Naive B cell (primary cell): ENCODE results near the gene HSD11B2. TPM values are rescaled to one million over a fixed set of nuclear protein-coding genes. Genes with fewer than 3 reads are reported as not detected.

Experiments used
- ATAC-seq, 2 donors: fragments of 150-1000 bp; cut with Tn5 transposase; 2 replicates each; pipeline ENCODE4 v1.10.0; 2021; ENCODE audit warnings: low read depth in 2 of 2, mild to moderate bottlenecking in 2 of 2, moderate library complexity in 2 of 2
- DNase-seq: peaks from one replicate; pipeline ENCODE4 v3.0.0; 2022
- H3K27ac Mint-ChIP-seq, 6 donors: one replicate each; pipeline ENCODE4 v1.8.0; 2020 to 2022; ENCODE audit warnings: mild to moderate bottlenecking in 6 of 6, mixed read lengths in 6 of 6, moderate library complexity in 5 of 6, inconsistent platforms in 2 of 6
- H3K27me3 Mint-ChIP-seq, 3 donors: one replicate each; pipeline ENCODE4 v1.8.0; 2021 to 2022; ENCODE audit warnings: mixed read lengths in 3 of 3, mild to moderate bottlenecking in 1 of 3
- H3K36me3 Mint-ChIP-seq, 2 donors: one replicate each; pipeline ENCODE4 v1.8.0; 2020 to 2022; ENCODE audit warnings: mixed read lengths in 2 of 2, inconsistent platforms in 1 of 2, mild to moderate bottlenecking in 1 of 2
- H3K4me1 Mint-ChIP-seq, 3 donors: one replicate each; pipeline ENCODE4 v1.8.0; 2020 to 2022; ENCODE audit warnings: mixed read lengths in 3 of 3, inconsistent platforms in 1 of 3, mild to moderate bottlenecking in 1 of 3, moderate library complexity in 1 of 3
- H3K4me3 Mint-ChIP-seq, 8 donors: one replicate each; pipeline ENCODE4 v1.8.0; 2020 to 2022; ENCODE audit warnings: mild to moderate bottlenecking in 8 of 8, mixed read lengths in 8 of 8, moderate library complexity in 8 of 8, inconsistent platforms in 2 of 8
- H3K9me3 Mint-ChIP-seq, 7 donors: one replicate each; pipeline ENCODE4 v1.8.0; 2020 to 2022; ENCODE audit warnings: mixed read lengths in 7 of 7, mild to moderate bottlenecking in 5 of 7, inconsistent platforms in 2 of 7, moderate library complexity in 1 of 7
- polyA plus RNA-seq, 6 donors: library from polyadenylated mRNA; unstranded; fragments of 300-500 nt; fragmentation: Illumina TruSeq; gene quantifications; one replicate each; pipeline ENCODE4 v1.2.3, GENCODE V29; 2021; ENCODE audit warnings: low read depth in 6 of 6

HSD11B2 gene
- polyA plus RNA-seq, 6 donors from 2014 or later: not detected

DNA sequence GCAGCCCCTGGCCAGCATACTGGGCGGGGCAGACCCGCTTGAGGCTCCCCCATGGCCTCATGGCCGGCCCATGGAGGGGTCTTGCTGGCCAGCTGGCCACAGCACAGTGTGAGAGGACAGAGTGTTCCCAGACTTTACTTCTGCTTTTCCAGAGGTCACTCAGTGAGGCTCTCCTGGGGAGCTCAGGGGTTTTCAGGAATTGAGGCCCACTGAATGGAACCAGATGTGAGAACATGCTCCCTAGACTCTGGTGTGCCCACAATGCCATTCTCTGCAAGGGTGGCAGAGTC, 28.9 kb downstream of the HSD11B2 start:
- Mint-ChIP-seq H3K4me3 (no peak overlapping the region), H3K4me1 (peaks cover 42 to 65% (median 45%) of the 10 kb centered on the region in 3 donors), H3K27me3 (no peaks in the 10 kb centered on the region), H3K9me3 (no peaks in the 10 kb centered on the region), H3K36me3 (no peaks in the 10 kb centered on the region), H3K27ac (peak overlapping the region in 1 of 6 donors; percentile 36)
- DNase-seq: no peak
- no peak for ATAC-seq

DNA sequence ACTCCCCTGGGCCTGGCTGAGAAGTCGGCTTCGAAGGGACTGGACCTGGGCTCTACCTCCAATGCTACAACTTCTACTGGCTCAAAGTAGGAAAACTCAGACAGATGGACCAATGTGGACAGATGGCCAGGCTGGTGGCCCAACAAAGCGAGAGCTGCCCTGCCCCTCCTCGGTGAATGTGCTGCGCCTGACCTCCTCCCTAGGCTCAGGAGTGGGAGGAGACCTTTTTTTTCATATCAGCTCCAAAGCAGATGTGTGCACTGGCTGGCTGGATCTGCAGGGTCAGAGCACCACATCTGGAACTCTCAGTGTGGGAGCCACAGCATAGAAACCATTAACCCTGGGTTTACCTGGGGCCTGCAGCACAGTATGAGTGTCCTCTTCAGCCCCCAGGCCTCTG, 29.2 kb downstream of the HSD11B2 start:
- Mint-ChIP-seq H3K27ac (peak overlapping the region in 1 of 6 donors; percentile 36), H3K36me3 (no peaks in the 10 kb centered on the region), H3K4me1 (peaks cover 42 to 65% (median 44%) of the 10 kb centered on the region in 3 donors), H3K4me3 (no peak overlapping the region), H3K9me3 (no peaks in the 10 kb centered on the region), H3K27me3 (no peaks in the 10 kb centered on the region)
- no peak for ATAC-seq
- no peak for DNase-seq

GRCh38 chr16:67460961-67461360, 30.0 kb downstream of the HSD11B2 start:
- DNase-seq (no peak), ATAC-seq (no peak)
- Mint-ChIP-seq H3K4me1 (peaks cover 46 to 68% (median 48%) of the 10 kb centered on the region in 3 donors), H3K27ac (peak overlapping the region in 1 of 6 donors; percentile 36), H3K4me3 (no peak overlapping the region), H3K9me3 (no peaks in the 10 kb centered on the region), H3K27me3 (no peaks in the 10 kb centered on the region), H3K36me3 (no peaks in the 10 kb centered on the region)

GRCh38 chr16:67461600-67462278, 30.8 kb downstream of the HSD11B2 start:
- Mint-ChIP-seq H3K27me3 (no peaks in the 10 kb centered on the region), H3K9me3 (no peaks in the 10 kb centered on the region), H3K36me3 (no peaks in the 10 kb centered on the region), H3K4me3 (no peak overlapping the region), H3K27ac (peak overlapping the region in 1 of 6 donors; percentile 86), H3K4me1 (peaks cover 50 to 69% (median 54%) of the 10 kb centered on the region in 3 donors)
- ATAC-seq (no peak), DNase-seq (no peak)

- Mint-ChIP-seq H3K9me3 (no peaks in the 10 kb centered on the region), H3K4me1 (peaks cover 48 to 69% (median 56%) of the 10 kb centered on the region in 3 donors), H3K27me3 (no peaks in the 10 kb centered on the region), H3K27ac (peak overlapping the region in 2 of 6 donors; percentile 64 to 72), H3K36me3 (no peaks in the 10 kb centered on the region), H3K4me3 (no peak overlapping the region)
- ATAC-seq (no peak), DNase-seq (no peak)
These were observed 31.3 kb downstream of the HSD11B2 start for GRCh38 chr16:67462279-67462655.

DNA sequence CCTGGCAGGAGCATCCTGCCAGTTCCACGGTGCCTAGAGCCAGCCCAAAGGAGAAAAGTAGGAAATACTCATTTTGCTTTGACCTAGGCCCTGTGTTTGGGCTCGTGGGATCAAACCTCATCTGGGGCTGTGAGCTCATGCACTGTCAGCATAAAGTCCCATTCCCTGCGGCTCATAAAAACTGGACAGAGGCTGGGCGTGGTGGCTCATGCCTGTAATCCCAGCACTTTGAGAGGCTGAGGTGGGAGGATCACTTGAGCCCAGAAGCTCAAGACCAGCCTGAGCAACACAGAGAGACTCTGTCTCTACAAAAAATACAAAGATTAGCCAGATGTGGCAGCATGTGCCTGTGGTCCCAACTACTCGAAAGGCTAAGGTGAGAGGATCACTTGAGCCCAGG, 32.1 kb downstream of the HSD11B2 start:
- Mint-ChIP-seq H3K27me3 (no peaks in the 10 kb centered on the region), H3K36me3 (no peaks in the 10 kb centered on the region), H3K27ac (peak overlapping the region in 2 of 6 donors; percentile 28 to 47), H3K4me3 (peak overlapping the region in 1 of 8 donors; percentile 77), H3K9me3 (no peaks in the 10 kb centered on the region), H3K4me1 (peaks cover 54 to 77% (median 64%) of the 10 kb centered on the region in 3 donors)
- no peak for DNase-seq
- ATAC-seq: no peak

GRCh38 chr16:67463691-67464090, 32.8 kb downstream of the HSD11B2 start:
- H3K9me3 Mint-ChIP-seq: no peaks in the 10 kb centered on the region
- H3K27me3 Mint-ChIP-seq: no peaks in the 10 kb centered on the region
- ATAC-seq: no peak
- peak overlapping the region in 2 of 6 donors; percentile 33 to 47 for H3K27ac Mint-ChIP-seq
- no peaks in the 10 kb centered on the region for H3K36me3 Mint-ChIP-seq
- H3K4me3 Mint-ChIP-seq: peak overlapping the region in 2 of 8 donors; percentile 16 to 77
- DNase-seq: no peak
- peaks cover 57 to 79% (median 68%) of the 10 kb centered on the region in 3 donors for H3K4me1 Mint-ChIP-seq

DNA sequence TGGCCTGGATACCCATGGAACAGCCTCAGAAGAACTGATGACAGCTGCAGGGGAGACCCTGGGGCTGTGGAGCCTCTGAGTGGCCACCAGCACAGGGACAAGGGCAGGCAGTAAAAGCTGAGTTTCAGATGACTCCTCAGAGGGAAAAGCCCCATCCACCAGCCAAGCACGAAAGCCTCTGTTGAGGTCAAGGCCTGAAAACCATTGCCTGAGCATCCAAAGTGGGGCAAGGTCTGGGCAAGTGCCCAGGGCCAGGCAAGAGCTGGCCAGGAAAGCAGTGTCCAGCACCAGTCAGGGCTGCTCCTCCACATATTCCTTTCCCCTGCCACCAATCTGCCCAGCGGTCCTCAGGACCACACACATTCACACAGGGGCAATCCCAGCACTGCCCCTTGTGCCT, 33.6 kb downstream of the HSD11B2 start:
- ATAC-seq: no peak
- no peaks in the 10 kb centered on the region for H3K9me3 Mint-ChIP-seq
- H3K4me1 Mint-ChIP-seq: peaks cover 54 to 80% (median 71%) of the 10 kb centered on the region in 3 donors
- no peak for DNase-seq
- no peaks in the 10 kb centered on the region for H3K27me3 Mint-ChIP-seq
- H3K27ac Mint-ChIP-seq: peak overlapping the region in 1 of 6 donors; percentile 33
- H3K36me3 Mint-ChIP-seq: no peaks in the 10 kb centered on the region
- no peak overlapping the region for H3K4me3 Mint-ChIP-seq

DNA sequence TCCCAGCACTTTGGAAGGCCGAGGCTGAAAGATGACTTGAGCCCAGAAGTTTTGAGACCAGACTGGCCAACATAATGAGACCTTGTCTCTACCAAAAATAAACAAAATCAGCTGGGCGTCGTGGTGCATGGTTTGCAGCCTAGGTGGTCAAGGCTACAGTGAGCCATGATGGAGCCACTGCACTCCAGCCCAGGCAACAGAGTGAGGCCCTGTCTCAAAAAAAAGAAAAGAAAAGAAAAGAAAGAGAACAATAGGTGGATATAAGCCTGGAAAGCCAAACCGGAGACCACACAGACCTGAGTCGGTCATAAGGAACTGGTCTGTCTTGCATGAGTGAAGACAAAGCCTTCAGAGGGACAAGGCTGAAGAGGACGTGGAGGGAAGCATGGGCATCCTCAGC, 35.7 kb downstream of the HSD11B2 start:
- Mint-ChIP-seq H3K36me3 (no peaks in the 10 kb centered on the region), H3K4me3 (peak overlapping the region in 1 of 8 donors; percentile 33), H3K27ac (peak overlapping the region in 3 of 6 donors; percentile 20 to 89 (median 64)), H3K9me3 (no peaks in the 10 kb centered on the region), H3K4me1 (peaks cover 50 to 75% (median 74%) of the 10 kb centered on the region in 3 donors), H3K27me3 (no peaks in the 10 kb centered on the region)
- no peak for DNase-seq
- ATAC-seq: no peak

DNA sequence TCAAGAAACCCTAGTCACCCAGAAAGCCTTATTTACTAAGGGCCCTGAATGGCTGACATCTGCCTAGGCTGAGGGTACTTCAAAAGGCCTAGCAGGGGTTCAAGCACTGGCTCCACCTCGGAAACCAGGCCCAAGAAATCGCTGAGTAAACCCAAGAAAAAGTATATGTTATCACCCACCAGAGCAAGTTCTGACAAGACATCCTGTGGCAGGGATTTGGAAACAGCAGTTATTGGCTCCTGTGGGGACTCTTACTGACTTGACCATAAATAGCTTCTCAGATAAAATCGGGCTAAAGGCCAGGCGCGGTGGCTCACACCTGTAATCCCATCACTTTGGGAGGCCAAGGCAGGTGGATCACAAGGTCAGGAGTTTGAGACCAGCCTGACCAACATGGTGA, 37.8 kb downstream of the HSD11B2 start:
- Mint-ChIP-seq H3K27ac (peak overlapping the region in 1 of 6 donors; percentile 31), H3K36me3 (peaks cover 0 to 8% of the 10 kb centered on the region in 2 donors), H3K9me3 (no peaks in the 10 kb centered on the region), H3K27me3 (no peaks in the 10 kb centered on the region), H3K4me3 (no peak overlapping the region), H3K4me1 (peaks cover 52 to 87% (median 80%) of the 10 kb centered on the region in 3 donors)
- no peak for ATAC-seq
- DNase-seq: no peak

DNA sequence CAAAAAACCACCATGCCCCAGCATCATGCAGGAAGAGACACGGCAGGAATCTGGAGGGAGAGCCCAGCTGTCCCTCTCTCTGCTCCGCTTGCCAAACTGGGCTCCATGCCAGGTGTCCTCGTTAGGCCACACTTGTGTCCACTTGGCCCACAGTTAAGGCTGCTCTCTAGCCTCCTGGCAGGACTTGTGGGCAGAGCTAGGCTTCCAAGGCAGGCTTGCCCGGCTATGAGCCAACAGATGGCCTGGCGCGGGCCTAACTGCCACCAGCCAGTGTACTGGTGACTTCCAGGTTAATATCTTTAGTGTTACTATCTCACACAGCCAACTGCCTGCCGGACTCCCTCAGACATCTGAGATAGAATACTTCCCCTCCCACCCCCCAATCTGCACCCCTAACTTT, 39.4 kb downstream of the HSD11B2 start:
- ATAC-seq (no peak), DNase-seq (no peak)
- H3K27me3 Mint-ChIP-seq: no peaks in the 10 kb centered on the region
- peaks cover 67 to 91% (median 80%) of the 10 kb centered on the region in 3 donors for H3K4me1 Mint-ChIP-seq
- no peaks in the 10 kb centered on the region for H3K9me3 Mint-ChIP-seq
- H3K27ac Mint-ChIP-seq: peak overlapping the region in 2 of 6 donors; percentile 10 to 56
- H3K4me3 Mint-ChIP-seq: no peak overlapping the region
- peaks cover 6 to 18% of the 10 kb centered on the region in 2 donors for H3K36me3 Mint-ChIP-seq

GRCh38 chr16:67471758-67472384, 41.0 kb downstream of the HSD11B2 start:
- no peak for DNase-seq
- no peak for ATAC-seq
- H3K27me3 Mint-ChIP-seq: no peaks in the 10 kb centered on the region
- H3K27ac Mint-ChIP-seq: peak overlapping the region in 4 of 6 donors; percentile 37 to 94 (median 70)
- no peak overlapping the region for H3K4me3 Mint-ChIP-seq
- H3K9me3 Mint-ChIP-seq: no peaks in the 10 kb centered on the region
- peaks cover 55 to 91% (median 67%) of the 10 kb centered on the region in 3 donors for H3K4me1 Mint-ChIP-seq
- peaks cover 6 to 19% of the 10 kb centered on the region in 2 donors for H3K36me3 Mint-ChIP-seq

- DNase-seq (no peak), ATAC-seq (no peak)
- Mint-ChIP-seq H3K4me1 (peaks cover 54 to 92% (median 63%) of the 10 kb centered on the region in 3 donors), H3K27ac (peak overlapping the region in 4 of 6 donors; percentile 0 to 50 (median 16)), H3K9me3 (no peaks in the 10 kb centered on the region), H3K36me3 (peaks cover 6 to 19% of the 10 kb centered on the region in 2 donors), H3K27me3 (no peaks in the 10 kb centered on the region), H3K4me3 (peak overlapping the region in 1 of 8 donors; percentile 48)
These were observed 43.9 kb downstream of the HSD11B2 start for GRCh38 chr16:67474551-67475455.
